NOMO-1 (cell line): ENCODE results near the gene PCNX2.

ENCODE experiments used
- DNase-seq, 2 experiments: peaks; one replicate each; lab custom pipeline; 2025; ENCODE audit not compliant: unreplicated experiment in 2 of 2; lab: John Stamatoyannopoulos, UW

The PCNX2 gene

DNA sequence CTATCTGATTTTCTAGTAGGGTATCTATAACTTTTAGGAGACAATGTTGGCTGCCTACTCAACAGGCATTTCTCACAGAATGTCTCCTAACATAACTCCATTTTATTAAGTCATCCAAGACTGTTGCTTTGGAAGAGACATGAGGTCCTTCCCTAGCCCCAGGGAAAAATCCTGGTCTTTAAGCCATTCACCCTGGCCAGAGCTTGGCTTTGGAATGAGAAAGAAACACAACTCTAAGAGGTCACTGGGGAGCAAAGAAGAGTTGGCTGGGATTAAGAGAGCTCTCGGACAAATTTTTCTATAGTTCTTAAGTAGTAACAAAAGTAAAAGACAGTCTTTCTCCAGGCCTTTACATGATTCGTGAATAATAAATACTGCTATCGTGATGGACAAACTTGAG, 57.9 kb downstream of the PCNX2 start:
- DNase-seq = no peak

DNA sequence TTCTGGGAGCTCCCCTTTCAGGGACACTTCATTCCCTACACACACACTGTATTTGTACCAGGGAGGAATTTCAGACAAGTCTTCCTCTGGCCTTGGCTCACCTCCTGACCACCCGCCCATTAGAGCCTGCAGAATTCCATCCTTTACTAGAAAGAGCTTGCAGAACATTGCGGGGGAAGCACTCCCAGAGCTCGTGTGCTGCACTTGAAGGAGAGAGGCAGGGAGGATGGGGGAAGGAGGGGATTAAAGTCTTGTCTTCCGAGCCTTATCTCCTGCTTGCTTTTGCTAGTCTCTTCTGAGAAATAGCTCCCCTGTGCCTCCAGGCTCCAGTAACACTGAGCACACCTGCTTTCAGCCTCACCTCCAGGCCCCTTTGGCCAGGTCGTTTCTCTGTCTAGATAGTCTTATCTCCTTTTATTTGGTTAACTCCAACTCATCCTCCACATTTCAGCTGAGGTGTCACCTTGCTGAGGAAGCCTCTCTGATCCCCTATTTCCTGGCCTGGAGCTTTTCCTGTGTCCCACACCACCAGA, 62.0 kb downstream of the PCNX2 start:
- no peak for DNase-seq

DNA sequence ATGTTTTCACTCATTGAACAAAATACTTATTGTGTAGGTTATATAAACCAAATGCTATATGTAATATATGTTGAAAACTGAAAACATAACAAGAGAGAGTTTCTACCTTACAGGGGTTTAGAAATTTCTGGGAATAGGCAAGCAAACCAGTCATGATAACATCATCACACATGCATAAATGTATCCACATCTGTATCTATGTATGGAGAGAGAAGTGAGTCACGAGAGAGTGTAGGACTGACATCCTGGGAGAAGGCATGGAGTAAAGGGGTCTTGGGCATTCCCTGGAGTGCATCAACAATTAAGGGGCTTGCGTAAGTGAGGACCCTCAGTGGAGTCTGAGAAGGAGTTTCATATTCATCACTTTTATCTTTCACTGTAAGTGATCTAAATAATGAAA, 65.5 kb downstream of the PCNX2 start:
- no peak for DNase-seq

DNA sequence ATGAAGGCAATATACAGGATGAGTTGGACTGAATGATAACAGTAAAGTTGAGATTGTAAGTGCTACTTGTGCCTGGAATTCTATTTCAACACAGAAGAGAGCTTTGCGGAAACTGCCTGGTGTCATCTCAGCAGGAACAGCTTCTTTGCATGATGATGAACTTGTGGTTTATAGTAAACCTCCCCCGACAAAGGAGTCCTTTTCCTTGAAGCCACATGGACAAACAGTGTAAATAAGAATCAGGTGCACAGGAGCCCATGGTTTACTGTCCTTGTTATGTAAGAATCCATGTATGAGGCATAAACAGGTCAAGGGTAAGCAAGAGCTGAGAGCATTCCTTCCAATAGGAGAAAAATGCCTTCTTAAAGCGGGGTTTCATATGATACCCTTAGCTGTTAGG, 66.2 kb downstream of the PCNX2 start:
- DNase-seq = no peak

DNA sequence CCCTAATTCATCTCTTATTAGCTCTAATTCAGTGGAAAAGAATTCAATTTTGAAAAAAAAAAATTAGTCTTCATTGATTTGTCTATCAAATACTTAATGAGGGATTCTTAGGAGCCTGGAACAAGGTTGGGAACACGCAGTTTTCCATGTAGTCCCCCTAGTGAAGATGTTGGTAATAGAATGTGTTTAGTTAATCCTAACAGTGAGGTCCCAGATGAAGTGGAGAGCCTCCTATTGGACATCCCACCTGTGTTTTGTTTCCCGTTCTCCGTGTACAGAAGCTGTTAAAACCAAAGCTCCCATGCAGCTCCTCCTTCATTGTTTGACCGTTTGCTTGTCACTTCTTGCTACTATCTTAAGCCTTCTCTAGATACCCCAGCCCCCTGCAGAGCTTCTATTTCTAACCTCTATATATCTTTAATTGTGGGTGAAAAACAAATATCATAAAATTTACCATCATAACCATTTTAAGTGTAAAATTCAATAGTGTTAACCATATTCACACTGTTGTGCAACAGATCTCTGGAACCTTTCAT, 67.5 kb downstream of the PCNX2 start:
- DNase-seq = no peak

DNA sequence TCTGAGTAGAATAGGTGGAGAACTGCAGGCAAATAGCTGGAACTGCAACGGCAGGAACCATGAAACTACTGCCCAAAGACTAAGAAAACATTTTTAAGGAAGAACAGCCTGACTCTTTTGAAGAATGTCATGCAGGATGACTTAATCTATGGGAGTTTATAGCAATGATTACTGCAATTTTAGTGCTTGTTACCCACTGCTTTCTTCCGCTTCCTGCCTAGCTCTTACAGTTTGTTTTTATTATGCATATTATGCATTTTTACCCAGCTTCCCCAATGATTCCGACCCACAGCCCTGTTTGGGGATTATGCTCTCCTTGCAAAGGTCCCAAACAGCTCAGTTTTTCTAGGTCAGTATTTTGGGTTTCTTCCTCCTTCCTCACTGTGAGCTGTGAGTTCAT, 71.2 kb downstream of the PCNX2 start:
- peak in 1 of 2 experiments; percentile 3 for DNase-seq

DNA sequence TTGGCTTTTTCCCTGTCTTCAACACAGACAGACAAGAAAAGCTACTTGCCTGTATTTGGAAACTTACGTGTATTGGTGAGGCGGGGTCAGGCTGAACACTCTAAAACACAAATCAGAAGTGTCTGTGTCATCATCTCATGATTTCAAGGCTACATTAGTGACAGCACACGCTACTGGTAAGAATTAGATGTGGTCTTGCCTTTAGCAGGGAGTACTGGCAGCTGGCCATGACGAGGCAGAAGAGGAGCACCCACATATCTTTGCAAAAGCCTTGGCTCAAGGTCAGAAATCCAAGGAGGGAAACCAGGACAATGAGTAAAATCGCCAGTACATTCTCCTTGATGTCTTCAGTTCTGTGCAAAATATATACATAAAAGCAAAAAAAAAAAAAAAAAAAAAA, 77.7 kb downstream of the PCNX2 start:
- no peak for DNase-seq

DNA sequence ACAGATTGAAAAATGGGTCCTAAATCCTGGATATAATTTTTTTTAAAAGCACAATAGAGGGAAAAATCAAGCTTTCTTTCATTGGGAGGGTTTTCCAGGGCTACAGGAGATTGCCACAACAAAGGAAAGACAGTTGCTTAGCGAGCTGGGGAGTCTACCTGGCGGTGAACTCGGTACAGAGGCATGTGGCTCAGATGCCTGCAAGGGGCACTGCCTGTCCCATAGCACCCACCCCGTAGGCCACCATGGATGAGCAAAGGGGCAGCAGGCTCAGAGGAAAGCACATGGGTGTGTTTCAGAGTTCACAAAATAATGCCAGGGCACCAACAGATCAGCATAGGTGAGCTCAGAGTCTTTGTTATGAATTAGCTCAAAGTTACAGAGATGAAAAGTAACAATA, 79.5 kb downstream of the PCNX2 start:
- no peak for DNase-seq

DNA sequence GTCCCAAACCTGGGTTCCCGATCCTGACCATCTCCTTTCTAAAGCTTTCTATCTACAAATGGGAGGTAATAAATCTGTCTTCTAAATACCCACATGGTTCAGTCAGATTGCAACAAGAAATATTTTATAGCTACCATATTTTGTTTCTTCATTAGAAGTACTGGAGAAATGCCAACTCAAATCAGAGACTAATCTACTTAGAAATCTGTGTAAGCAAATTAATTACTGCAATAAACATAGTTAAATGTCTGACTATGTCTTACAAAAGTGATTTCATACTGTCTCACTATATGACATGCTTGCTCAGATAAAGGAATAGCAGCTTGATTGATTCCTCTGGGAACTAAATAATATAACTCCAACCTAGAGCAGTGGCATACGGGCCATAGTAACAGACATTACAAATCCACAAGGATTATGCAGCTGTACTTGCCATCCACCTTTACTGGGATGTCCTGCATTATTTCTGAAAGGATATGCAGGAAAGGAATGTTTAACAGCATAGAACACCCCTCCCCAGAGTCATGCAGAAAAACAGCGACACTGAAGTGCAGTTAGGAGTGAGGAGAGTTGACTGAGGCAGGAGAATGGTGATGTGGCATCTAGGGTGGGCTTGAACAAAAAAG, 80.3 kb downstream of the PCNX2 start:
- no peak for DNase-seq

DNA sequence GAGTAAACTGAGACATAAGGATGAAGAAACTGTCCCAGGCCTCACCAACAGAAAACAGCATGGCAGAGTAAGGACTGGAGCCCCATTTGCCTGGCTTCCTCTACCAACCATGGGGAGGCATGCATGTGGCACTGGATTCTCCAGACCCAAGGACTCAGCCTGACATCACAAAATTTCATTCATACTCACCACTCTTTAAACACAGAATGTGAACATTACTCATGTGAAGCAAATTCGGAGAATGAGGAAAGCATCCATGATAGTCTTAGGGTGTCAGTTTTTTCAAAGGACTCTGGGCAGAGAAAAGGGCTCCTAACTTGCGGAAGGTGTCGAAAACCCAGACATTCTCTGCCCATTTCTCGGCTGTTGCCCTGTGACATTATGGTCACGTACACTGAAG, 83.9 kb downstream of the PCNX2 start:
- DNase-seq = no peak

DNA sequence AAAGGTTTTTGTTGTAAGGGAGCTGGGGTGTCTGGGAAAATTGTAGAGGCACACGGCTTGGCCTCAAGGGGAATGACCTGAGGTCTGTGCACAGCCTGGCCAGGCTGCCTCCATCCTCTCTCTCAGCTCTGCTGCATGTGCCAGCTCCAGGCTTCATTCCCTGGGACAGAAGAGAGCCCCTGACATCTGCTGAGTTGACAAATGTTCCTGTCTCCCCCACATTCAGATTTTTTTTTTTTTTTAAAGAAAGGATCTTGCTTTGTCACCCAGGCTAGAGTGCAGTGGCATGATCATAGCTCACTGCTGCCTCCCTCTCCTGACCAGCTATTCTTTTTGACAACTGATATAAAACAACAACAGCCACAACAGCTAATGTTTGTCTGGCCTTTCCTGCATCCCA, 84.4 kb downstream of the PCNX2 start:
- DNase-seq = no peak

DNA sequence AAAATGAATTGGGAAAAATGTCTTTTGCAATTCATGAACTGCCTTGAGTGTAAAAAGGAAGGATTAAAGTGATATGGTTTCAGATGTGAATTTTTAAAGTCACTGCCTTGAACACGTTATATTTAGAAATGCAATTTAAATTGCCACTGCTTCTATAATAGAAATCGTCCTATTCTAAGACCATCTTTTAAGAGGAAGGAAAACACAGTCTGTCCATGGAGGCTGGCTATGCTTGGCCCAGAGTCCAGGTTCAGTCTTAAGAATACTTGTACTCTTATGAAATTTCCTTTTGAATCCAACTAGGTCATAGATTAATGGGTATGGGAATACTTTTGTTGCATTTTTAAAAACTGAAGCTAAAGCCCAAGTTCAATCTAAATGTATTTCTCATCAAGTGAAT, 86.0 kb downstream of the PCNX2 start:
- no peak for DNase-seq

DNA sequence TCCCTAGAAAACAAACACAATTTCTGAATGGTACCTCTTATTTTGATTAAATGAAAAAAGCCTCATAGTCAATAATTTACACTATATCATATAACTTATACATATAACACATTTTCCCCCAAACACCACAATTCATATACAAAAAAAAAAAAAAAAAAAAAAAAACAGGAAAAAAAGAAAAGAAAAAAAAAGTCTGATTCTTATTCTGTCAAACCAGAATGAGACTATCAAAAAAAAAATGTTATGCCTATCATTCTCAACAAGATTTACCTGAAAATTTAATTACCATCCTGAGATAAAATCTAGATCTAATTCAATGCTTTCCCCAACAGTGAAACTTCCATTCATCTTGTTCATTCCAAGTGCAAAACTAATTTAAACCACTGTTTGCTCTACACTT, 86.8 kb downstream of the PCNX2 start:
- no peak for DNase-seq

DNA sequence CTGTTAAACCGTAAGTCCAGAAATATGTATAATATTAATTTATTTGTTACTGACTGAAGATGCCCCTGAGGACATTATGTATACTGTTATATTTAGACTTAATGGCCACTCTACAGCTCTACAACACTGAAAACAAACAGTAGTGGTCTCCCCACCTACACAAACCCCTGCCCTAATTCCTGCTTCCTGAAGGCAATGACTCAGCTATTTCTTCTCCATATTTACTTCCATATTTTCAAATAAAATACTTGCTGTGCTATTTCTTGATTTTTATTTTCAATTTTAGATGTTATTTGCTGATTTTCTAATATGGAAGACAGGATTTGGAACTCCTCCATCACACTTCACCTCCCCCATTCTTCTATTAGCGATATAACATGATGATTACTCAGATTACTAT, 97.6 kb downstream of the PCNX2 start:
- no peak for DNase-seq

DNA sequence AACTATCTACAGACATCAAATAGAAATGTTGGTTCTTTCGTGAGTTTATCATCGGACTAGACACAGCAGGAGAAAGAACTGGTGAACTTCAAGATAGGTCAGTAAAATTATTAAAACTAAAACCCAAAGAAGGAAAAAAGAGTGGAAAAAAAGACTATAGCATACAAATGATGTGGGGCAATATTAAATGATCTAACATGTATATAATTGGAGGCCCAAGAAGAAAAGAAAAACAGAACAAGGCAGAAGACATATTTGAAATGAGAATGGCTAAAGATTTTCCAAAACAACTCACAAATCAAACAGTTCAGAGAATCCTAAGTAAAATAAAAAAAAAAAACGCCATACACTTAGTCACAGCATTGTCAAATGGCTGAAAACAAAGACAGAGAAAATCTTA, 101.8 kb downstream of the PCNX2 start:
- DNase-seq = no peak

DNA sequence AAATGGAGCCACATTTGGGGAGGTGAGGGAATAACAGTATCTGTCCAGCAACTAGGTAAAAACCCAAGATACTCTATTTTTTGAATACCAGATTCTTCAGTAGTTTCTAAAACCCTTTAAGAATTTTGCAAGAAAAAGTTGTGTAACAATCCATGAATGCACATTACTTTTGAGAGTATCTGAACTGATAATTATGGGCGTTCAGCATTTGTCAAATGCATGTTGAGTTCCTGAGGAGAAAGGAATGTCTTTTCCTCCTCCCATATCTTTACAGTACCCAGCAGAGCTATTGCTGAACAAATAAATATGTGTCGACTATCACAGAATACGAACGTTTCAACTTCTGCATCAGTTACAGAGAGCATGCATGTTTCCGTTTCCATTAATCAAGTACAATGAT, 104.5 kb downstream of the PCNX2 start:
- DNase-seq = no peak

DNA sequence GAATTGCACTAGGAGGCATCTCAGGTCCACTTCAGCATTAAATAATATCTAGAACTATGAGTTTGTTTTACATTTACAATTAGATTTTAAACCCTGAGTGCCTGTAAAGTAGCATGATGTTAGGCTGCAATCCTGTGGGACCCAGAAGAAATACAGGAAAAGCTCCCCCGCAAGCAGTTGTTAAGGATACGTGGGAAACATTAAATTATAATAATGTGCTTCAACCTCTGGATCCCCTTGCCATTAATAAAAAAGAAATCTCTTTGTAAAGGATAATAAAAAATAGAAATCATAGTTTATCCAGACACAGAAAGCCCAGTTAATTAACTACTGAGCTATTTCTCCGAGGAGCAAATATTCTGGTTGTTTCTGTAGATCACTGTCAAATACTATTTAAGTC, 106.0 kb downstream of the PCNX2 start:
- no peak for DNase-seq

DNA sequence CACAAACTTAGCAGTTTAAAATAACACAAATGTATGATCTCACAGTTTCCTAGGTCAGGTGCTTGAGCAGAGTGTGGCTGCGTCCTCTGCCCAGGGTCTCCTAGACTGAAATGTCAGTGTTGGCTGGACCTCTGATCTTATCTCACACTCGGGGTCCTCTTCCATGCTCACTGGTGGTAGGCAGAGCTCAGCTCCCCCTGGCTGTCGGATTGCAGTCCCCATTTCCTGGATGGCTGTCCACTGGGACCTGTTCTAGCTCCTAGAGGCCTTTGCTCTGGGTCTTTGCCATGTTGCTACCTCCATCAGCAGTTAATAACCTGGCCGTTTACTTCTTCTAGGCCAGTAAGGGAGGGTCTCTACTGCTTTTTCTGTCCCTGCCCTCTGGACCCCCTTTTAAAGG, 107.5 kb downstream of the PCNX2 start:
- no peak for DNase-seq

DNA sequence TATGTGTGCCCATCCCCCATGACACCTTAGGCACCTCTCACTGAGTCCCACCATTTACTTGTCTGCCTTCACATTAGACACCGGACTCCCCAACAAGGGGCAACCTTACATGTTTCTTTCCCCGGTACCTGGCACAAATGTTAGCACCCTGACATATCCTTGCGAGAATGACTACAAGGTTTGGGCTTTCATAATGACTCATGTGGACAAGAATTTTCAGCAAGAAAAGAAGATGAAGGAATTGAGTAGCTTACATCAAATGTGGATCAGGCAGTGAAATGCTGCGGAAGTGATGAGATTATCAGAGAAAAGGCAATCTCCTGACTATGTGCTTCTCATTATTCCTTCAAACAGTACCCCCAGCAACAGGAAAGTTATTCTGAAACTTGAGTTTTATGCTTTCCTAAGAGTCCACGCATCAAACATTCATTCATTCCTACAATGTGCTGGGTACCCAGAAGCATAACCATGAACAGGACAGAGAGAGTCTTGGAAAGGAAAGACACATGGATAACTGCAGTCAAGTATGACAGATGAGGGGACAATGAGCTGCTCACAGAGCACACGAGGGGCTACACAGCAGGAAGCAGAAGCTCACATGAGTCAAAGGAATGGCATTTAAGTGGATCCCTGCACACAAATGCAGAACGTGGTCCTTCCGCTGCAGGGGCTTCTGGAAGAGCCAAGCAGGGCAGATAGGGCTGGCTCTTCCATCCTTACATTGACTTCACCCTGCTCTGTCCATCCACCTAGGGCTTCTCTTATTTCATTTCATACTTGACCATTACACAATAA, 112.1 kb downstream of the PCNX2 start:
- DNase-seq = no peak

DNA sequence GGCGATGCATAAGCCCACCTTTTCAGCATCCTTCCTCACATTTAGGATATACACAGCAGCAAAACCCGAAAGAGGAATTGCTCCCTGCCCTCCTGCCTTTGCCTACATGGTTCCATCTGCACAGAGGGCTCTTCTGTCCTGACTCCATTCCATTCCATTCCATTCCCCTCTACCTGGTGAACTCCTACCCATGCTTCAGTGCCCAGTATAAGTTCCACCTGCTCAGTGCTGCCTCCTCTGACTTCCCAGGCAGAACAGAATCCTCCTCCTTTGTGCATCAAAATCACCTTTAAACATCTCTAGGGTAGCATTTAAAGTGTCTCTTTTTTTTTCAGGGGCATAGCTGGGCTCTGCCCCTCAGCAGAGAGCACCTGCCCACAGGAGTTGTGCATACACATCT, 112.9 kb downstream of the PCNX2 start:
- no peak for DNase-seq

DNA sequence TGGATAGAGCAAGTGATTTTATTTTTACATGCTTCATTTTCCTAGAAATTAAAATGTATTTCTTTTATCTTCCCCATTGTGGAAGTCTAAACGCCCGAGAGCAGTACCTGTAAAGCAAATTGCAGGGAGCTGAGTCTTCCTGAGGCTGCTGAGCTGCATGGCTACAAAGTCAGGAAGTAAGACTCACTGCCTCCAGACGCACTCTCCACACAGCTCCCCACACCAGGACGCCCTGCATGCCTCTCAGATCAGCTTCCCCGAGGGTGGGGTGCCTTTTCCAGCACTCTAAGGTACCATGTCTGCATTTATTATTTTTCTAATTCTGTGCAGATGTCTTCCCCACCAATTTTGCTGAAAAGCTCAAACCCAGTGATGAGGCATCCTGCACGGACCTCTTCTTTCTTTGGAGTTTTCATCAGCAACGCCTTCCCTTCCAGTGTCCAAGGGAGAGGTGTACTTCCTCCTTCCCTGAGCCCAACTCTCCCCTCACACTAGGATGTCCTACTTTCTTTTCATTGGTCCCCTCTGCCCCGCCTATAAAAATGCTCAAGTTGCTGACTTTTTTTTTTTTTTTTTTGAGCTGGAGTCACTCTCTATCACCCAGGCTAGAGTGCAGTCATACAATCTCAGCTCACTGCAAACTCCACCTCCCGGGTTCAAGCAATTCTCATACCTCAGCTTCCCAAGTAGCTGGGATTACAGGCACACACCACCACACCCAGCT, 114.7 kb downstream of the PCNX2 start:
- DNase-seq = no peak

DNA sequence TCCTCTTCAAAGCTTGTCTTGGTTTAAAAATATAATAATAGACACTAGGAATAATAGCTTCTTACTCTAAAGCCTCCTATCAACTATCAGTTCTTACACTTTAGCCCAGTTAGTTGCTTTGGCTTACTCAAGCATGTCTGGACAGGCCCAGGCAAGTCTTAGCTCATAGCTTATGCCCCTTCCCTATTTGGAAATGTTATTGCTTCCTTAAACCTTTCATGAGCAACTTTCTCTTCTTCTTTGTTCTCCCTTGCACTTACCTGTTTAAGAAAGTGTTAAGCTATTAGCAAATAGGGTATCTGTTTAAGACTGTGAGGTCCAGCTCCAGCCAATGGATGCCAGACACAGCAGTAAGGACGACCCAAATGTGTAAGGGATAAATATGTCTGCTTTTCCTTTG, 115.9 kb downstream of the PCNX2 start:
- peak; percentile 56 to 87 for DNase-seq
